A172 (cell line): ENCODE results near the gene LSS. TPM values are rescaled to one million over a fixed set of nuclear protein-coding genes. Genes with fewer than 3 reads are reported as not detected.

Source experiments
- DNase-seq: peaks from one replicate; pipeline ENCODE4 v3.0.0-alpha.2; 2015; ENCODE audit warnings: low spot score
- total RNA-seq: library from RNA; depleted of rRNA; stranded (reverse); fragments of >200 nt; shearing (Covaris generic); gene quantifications from 2 replicates; pipeline ENCODE4 v1.2.3, GENCODE V29; 2014

Gene LSS
- total RNA-seq, 1 experiment from 2014 or later = 76.0 TPM

- no peak for DNase-seq
Observed at GRCh38 chr21:46218906-46219590, 9.5 kb downstream of the LSS start.

GRCh38 chr21:46217511-46218196 is 10.9 kb downstream of the LSS start:
- DNase-seq = no peak

- DNase-seq = no peak
Observed at GRCh38 chr21:46216132-46216747, 12.3 kb downstream of the LSS start.

- no peak for DNase-seq
Observed at GRCh38 chr21:46215436-46216131, 13.0 kb downstream of the LSS start.

GRCh38 chr21:46214478-46215340 is 13.9 kb downstream of the LSS start:
- no peak for DNase-seq

- DNase-seq = no peak
Observed at GRCh38 chr21:46213620-46214286, 14.8 kb downstream of the LSS start.

- DNase-seq = no peak
Observed at GRCh38 chr21:46212721-46213484, 15.7 kb downstream of the LSS start.

GRCh38 chr21:46211786-46212720 is 16.5 kb downstream of the LSS start:
- DNase-seq = no peak

- no peak for DNase-seq
Observed at GRCh38 chr21:46211376-46211775, 17.2 kb downstream of the LSS start.

GRCh38 chr21:46210378-46211136 is 18.0 kb downstream of the LSS start:
- no peak for DNase-seq

GRCh38 chr21:46208761-46209721 is 19.5 kb downstream of the LSS start:
- no peak for DNase-seq

GRCh38 chr21:46207920-46208591 is 20.5 kb downstream of the LSS start:
- no peak for DNase-seq

- no peak for DNase-seq
Observed at GRCh38 chr21:46207006-46207919, 21.3 kb downstream of the LSS start.

GRCh38 chr21:46206163-46207005 is 22.2 kb downstream of the LSS start:
- no peak for DNase-seq
